Mesodermal cell (in vitro differentiated cells): Measurements from ENCODE around the gene SRSF3.
"Not testable (repeated sequence)": the region's sequence is repeated elsewhere in the genome, so short reads cannot be mapped to it uniquely, and the experiment has no call there.

Source experiments
- H3K27ac ChIP-seq: 2 replicates; pipeline ENCODE4 v1.7.0; 2013; ENCODE audit warnings: mild to moderate bottlenecking, low read depth, low read length, moderate library complexity; ENCODE audit not compliant: severe bottlenecking
- H3K36me3 ChIP-seq: 2 replicates; pipeline ENCODE4 v1.7.1; 2013; ENCODE audit warnings: mild to moderate bottlenecking, low read length, moderate library complexity; ENCODE audit not compliant: control insufficient read depth, insufficient read depth
- H3K4me1 ChIP-seq: one replicate; pipeline ENCODE4 v1.7.1; 2013; ENCODE audit warnings: mild to moderate bottlenecking, low read length; ENCODE audit not compliant: insufficient read depth, control insufficient read depth, poor library complexity, severe bottlenecking
- H3K4me3 ChIP-seq: 2 replicates; pipeline ENCODE4 v1.7.0; 2013; ENCODE audit warnings: low read length, control low read depth, mild to moderate bottlenecking; ENCODE audit not compliant: insufficient read depth, poor library complexity, severe bottlenecking; ENCODE audit errors: extremely low read depth
- H3K9me3 ChIP-seq: 2 replicates; pipeline ENCODE4 v1.7.1; 2013; ENCODE audit warnings: mild to moderate bottlenecking, low read length, moderate library complexity; ENCODE audit not compliant: control insufficient read depth
- WGBS, 2 experiments: methylation state at CpG; one replicate each; pipeline ENCODE4 v1.1.5; 2013; ENCODE audit warnings: missing lambda C conversion rate in 2 of 2; ENCODE audit not compliant: insufficient coverage in 2 of 2; 5-methylcytosine and 5-hydroxymethylcytosine counted together

Gene SRSF3

DNA sequence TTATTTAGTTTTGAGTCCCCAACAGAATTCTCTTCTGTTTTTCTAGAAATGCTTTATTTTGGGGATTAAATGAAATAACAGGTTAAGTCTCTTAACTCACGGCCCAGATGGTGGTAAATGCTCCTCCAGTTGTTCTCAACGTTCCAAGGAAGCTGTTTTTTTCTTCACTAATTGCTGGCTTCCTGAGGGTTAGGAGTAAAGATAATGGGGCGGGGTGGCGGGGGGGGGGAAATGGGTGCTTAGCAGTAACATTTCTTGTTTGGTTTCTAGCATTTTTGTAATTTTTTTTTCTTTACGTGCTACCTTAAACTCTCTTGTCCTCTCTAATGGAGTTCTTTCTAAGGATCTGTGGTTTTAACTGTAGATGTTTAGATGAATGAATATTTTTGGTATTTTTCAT, 2.2 kb downstream of the SRSF3 start:
- Histone ChIP-seq H3K36me3 (peaks cover 65% of the 10 kb centered on the region), H3K27ac (peak overlapping the region; percentile 51), H3K4me1 (peaks cover 15% of the 10 kb centered on the region), H3K4me3 (peak overlapping the region; percentile 97), H3K9me3 (no peaks in the 10 kb centered on the region)
- 0% methylated on average over 3 of the region's 5 CpGs; no CpG with 5 or more reads in 1 of the 2 experiments for WGBS, 2 experiments

- no CpG with 5 or more reads among the region's 1 CpG for WGBS, 2 experiments
- peak overlapping the region; percentile 97 for H3K4me3 ChIP-seq
- H3K4me1 ChIP-seq: peaks cover 12% of the 10 kb centered on the region
- peak overlapping the region; percentile 39 for H3K27ac ChIP-seq
- H3K36me3 ChIP-seq: peaks cover 79% of the 10 kb centered on the region
- no peaks in the 10 kb centered on the region for H3K9me3 ChIP-seq
Measured at GRCh38 chr6:36597775-36598174, 3.6 kb downstream of the SRSF3 start.

DNA sequence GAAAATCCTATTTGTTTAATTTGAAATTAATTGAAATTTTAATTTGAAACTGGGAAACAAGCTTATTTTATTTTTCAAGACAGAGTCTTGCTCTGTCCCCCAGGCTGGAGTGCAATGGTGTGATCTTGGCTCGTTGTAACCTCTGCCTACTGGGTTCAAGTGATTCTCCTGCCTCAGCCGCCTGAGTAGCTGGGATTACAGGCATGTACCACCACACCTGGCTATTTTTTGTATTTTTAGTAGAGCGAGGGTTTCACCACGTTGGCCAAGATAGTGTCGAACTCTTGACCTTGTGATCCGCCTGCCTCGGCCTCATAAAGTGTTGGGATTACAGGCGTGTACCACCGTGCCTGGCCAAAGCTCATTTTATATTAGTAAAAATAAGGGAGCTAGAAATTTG, 4.2 kb downstream of the SRSF3 start:
- Histone ChIP-seq H3K9me3 (no peaks in the 10 kb centered on the region), H3K36me3 (peaks cover 84% of the 10 kb centered on the region), H3K4me3 (peak overlapping the region; percentile 97), H3K4me1 (peaks cover 12% of the 10 kb centered on the region), H3K27ac (no peak overlapping the region)
- WGBS, 2 experiments: 84 to 89% methylated on average over 9 of the region's 9 CpGs

- 90 to 98% methylated on average over 10 of the region's 11 CpGs for WGBS, 2 experiments
- Histone ChIP-seq H3K4me1 (peaks cover 16% of the 10 kb centered on the region), H3K9me3 (no peaks in the 10 kb centered on the region), H3K27ac (peak overlapping the region; percentile 3), H3K4me3 (peak overlapping the region; percentile 97), H3K36me3 (peaks cover 89% of the 10 kb centered on the region)
Measured at GRCh38 chr6:36598739-36599318, 4.7 kb downstream of the SRSF3 start.

- WGBS, 2 experiments: 84 to 87% methylated on average over 10 to 14 of the region's 14 CpGs
- H3K9me3 ChIP-seq: no peaks in the 10 kb centered on the region
- H3K27ac ChIP-seq: peak overlapping the region; percentile 3
- peaks cover 17% of the 10 kb centered on the region for H3K4me1 ChIP-seq
- peak overlapping the region; percentile 97 for H3K4me3 ChIP-seq
- H3K36me3 ChIP-seq: peaks cover 97% of the 10 kb centered on the region
Measured at GRCh38 chr6:36599791-36600209, 5.6 kb downstream of the SRSF3 start.

GRCh38 chr6:36600564-36601146, 6.5 kb downstream of the SRSF3 start:
- Histone ChIP-seq H3K4me3 (peak overlapping the region; percentile 9), H3K4me1 (peaks cover 17% of the 10 kb centered on the region), H3K36me3 (peaks cover 97% of the 10 kb centered on the region), H3K27ac (peak overlapping the region; percentile 18), H3K9me3 (no peaks in the 10 kb centered on the region)
- WGBS, 2 experiments: 100% methylated on average over 1 to 4 of the region's 6 CpGs

- Histone ChIP-seq H3K27ac (peak overlapping the region; percentile 17), H3K4me1 (peaks cover 17% of the 10 kb centered on the region), H3K36me3 (peaks cover 100% of the 10 kb centered on the region)
- not testable (repeated sequence) for H3K9me3 ChIP-seq, H3K4me3 ChIP-seq
- no CpG with 5 or more reads among the region's 3 CpGs for WGBS, 2 experiments
Measured at GRCh38 chr6:36601818-36602217, 7.7 kb downstream of the SRSF3 start.

DNA sequence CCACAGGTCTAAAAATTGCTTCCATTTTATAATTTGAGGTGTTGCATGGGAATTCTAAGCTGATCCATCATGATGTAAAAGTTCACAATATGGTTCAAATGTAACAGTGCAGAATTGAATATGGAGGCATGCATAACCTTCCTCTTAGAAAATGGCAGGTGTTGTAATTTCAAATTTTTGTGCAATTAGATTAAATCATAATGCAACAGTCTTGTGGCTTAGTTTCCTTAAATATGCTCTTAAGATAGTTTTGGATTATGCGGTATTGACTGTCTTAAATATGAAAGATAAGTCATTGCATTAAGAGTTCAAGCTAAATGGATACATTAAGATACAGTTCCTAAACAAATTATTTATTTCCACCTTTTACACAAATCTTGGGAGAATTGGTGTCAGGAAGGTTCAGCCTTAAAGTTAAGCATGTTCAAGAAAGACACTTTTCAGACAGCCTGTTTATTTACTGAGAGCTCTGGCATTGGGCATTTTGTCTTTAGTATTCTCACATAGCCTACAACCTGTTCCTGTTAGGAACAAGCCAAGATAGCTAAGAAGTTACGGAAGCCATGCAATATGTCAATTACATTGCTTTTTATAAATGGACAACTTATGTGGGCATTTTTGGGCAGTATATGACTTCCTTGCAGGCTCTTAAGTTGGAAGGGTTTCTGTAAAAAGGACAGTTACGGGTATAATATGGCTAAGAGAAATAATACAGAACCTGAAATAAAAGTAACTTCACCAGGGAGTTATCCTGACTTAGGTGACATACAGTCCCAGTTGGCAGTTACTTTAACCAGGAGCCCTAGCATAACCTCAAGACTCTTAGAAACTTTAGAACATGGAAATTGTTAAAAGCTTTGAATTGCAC, 9.3 kb downstream of the SRSF3 start:
- Histone ChIP-seq H3K36me3 (peaks cover 100% of the 10 kb centered on the region), H3K4me1 (peaks cover 12% of the 10 kb centered on the region), H3K4me3 (no peak overlapping the region), H3K9me3 (no peaks in the 10 kb centered on the region), H3K27ac (peak overlapping the region; percentile 24)
- WGBS, 2 experiments: 100% methylated on average over 1 of the region's 3 CpGs; no CpG with 5 or more reads in 1 of the 2 experiments

DNA sequence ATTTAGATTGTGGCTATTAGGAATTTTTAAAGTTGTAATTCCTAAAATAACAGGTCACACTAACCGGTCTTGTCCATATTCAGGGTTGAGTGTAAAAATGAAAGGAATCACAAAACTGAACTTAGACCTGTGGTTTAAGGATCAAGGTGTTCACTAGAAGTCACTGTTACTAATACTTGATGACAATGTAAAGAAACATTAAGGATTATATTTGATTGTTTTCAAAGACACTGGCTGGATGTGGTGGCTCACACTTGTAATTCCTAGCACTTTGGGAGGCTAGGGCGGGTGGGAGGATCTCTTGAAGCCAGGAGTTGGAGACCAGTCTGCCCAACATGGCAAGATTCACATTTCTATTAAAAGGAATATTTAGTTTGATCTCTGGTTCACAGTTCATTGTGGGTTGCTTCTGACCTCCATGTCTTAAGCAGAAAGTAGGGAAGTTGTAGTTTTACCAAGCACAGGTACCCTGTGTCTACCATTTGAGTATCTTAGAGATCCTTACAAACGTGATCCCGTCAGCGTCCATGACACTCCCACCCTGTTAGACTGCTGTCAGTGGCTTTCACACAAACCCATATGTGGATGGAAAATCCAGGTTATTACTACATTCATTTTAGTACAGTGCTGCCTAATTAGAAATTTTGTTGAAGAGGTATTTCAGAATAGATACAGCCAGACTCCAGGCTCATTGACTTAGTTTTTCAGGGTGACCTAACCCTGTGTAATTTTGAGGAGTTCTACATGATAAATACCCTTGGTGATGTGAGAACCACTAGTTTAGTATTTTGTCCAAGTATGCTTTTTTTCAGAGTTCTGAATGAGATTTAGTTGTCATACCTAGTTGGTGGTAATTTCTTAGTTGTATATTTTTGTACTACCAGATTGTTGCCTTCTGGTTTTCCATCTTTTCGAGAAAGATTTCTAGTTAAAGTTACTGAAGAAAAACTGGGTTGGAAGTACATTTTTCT, 10.2 kb downstream of the SRSF3 start:
- peak overlapping the region; percentile 46 for H3K27ac ChIP-seq
- H3K4me1 ChIP-seq: peaks cover 7% of the 10 kb centered on the region
- 100% methylated on average over 2 of the region's 6 CpGs; no CpG with 5 or more reads in 1 of the 2 experiments for WGBS, 2 experiments
- no peak overlapping the region for H3K4me3 ChIP-seq
- peaks cover 100% of the 10 kb centered on the region for H3K36me3 ChIP-seq
- H3K9me3 ChIP-seq: no peaks in the 10 kb centered on the region

GRCh38 chr6:36605143-36605542, 11.0 kb downstream of the SRSF3 start:
- H3K27ac ChIP-seq: no peak overlapping the region
- peaks cover 100% of the 10 kb centered on the region for H3K36me3 ChIP-seq
- 91 to 100% methylated on average over 2 to 4 of the region's 5 CpGs for WGBS, 2 experiments
- H3K4me3 ChIP-seq: no peak overlapping the region
- peaks cover 5% of the 10 kb centered on the region for H3K4me1 ChIP-seq
- H3K9me3 ChIP-seq: no peaks in the 10 kb centered on the region
